GM18951 (cell line): ENCODE measurements around the gene LRCH1.

Experiments used
- POLR2A ChIP-seq: IDR thresholded peaks from 4 replicates; pipeline ENCODE4 v1.6.1; 2011; ENCODE audit warnings: mild to moderate bottlenecking; ENCODE audit not compliant: insufficient read length, insufficient read depth; ENCODE audit errors: extremely low read depth
- in situ Hi-C: fragments of 300-500 bp; cut with MboI; formaldehyde crosslinking; loops from one replicate; pipeline ENCODE4 v1.12.0; 2022; ENCODE audit warnings: low sequenced_read_pairs, mixed read lengths, inconsistent platforms; ENCODE audit not compliant: unreplicated experiment

Gene LRCH1

DNA sequence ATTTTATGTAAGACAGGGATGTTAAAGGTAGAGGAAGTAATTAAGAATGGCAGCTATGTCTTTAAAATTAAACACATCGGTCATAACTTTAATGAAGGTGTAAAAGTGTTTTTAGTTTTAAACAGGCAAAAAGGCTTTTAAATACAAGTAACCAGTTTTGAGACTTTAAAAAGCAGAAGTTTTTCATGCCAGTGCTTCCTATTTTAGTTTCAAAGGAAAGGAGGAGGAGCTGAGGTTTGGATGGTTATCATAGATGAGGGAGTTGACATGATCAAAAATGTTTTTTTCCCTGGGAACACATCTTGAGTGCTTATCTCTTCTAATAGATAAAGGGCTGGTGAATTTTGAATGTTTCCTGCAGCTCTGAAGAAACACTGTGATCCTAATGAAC is 42.9 kb downstream of the LRCH1 start:
- TF ChIP-seq POLR2A: no peak
- in situ Hi-C loops: no loop called here

DNA sequence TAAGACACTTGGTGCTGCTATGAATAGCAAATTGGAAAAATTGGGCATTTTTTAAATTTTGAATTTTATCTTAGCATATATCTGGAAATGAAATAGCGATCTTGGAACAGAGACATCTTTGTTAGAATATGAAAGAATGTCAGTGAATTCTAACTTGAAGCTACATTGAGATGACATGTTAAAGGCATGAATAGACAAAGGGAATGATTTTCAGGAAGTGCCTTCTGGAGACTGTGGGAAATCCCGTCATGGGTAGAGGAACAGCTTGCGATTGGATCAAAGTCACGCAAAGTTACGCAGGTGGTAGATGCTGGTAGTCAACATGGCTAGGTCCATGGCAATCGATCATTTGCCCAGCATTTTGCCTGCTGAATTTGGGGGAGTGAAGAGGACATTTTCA is 43.5 kb downstream of the LRCH1 start:
- TF ChIP-seq POLR2A: no peak
- in situ Hi-C loops: no loop called here

DNA sequence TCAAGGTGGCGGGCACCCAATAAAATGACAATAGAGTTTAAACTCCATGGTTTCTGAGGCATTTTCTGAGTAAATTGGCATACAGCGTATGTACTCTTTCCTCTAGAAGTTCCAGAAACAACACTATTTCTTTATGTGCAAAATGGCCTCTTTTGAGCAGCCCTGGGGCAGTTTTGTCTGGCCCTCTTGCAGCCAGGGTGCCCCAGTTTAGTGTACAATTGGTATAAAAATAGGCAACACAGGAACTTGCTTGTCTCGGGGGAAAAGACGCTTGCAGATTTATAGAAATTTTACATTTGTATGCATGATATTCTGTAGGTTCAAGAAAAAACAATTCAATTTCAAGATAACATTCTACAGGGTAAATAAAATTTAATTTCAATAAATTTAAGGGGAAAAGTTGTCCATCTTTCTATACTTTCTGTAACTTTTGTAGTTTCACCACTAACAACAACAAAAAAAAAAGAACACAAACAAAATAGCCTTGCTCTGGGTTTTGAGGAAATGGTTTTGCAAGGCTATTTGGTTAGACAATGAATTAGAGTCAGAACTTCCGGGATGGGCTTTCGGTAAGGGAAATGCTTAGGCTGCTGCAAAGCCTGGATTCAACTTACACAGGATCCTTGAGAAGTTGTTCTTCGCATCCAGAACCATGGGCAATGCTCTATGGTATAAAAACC is 45.3 kb downstream of the LRCH1 start:
- in situ Hi-C loops: no loop called here
- no peak for TF ChIP-seq POLR2A

DNA sequence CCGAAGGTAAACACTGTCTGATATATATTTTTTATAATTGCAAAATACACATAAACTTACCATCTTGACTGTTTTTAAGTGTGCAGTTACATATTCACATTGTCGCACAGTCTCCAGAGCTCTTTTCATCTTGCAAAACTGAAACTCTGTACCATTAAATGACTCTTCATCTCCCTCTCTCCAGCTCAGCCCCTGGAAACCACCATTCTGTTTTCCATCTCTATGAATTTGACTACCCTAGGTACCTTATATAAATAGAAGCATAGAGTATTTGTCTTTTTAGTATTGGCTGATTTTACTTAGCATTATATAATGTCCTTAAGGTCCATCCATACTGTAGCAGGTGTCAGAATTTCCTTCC is 45.8 kb downstream of the LRCH1 start:
- in situ Hi-C loops: no loop called here
- no peak for TF ChIP-seq POLR2A

DNA sequence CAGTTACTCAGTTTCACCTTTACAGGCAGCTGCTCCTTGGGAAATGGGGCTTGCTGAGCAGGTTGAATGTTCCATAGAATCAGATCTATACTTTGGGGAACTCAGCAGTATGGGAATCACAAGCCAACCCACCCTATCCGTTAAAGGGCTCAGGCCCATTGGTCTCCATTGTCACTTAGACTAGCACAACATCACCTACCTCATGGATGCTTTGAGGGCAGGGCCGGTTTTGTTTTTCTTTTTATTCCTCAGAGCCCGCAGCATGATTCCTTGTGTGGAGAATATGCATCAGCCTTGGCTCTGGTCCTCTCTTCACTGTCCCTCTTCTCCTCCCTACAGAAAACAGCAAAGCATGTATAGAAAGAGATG is 48.0 kb downstream of the LRCH1 start:
- in situ Hi-C loops: no loop called here
- no peak for TF ChIP-seq POLR2A

DNA sequence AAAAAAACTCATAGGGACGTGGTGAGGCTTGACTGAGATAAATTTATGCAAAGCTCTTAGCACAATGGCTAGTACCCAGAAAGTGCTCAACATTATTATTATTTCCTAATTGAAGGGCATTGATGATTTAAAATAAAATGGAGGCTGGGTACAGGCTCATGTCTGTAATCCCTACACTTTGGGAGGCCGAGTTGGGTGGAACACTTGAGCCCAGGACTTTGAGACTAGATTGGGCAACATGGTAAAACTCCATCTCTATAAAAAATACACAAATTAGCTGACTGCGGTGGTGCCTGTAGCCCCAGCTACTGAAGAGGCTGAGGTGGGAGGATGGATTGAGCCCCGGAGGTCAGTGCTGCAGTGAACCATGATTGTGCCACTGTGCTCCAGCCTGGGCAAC is 49.6 kb downstream of the LRCH1 start:
- in situ Hi-C loops: no loop called here
- no peak for TF ChIP-seq POLR2A

DNA sequence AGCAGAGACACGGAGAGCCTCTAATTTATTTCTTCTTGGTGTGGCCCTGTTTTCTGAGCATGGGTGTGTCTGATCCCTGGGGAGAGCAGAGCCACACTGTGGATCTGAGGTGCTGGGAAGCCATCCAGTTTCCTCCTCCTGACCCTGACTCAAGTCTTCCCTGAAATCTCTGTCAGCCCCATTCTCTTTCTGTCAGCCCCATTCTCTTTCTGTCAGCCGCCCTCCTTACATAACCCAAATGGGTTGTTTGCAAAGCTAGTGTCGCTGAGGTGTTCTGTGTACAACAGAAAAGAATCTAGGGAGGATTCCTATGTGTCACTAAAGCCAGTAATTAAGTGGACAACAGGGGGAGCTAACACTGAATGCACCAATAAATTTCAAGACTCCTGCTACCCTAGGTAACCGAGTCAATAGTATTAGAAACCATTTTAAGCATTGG is 50.2 kb downstream of the LRCH1 start:
- TF ChIP-seq POLR2A: no peak
- in situ Hi-C loops: no loop called here

DNA sequence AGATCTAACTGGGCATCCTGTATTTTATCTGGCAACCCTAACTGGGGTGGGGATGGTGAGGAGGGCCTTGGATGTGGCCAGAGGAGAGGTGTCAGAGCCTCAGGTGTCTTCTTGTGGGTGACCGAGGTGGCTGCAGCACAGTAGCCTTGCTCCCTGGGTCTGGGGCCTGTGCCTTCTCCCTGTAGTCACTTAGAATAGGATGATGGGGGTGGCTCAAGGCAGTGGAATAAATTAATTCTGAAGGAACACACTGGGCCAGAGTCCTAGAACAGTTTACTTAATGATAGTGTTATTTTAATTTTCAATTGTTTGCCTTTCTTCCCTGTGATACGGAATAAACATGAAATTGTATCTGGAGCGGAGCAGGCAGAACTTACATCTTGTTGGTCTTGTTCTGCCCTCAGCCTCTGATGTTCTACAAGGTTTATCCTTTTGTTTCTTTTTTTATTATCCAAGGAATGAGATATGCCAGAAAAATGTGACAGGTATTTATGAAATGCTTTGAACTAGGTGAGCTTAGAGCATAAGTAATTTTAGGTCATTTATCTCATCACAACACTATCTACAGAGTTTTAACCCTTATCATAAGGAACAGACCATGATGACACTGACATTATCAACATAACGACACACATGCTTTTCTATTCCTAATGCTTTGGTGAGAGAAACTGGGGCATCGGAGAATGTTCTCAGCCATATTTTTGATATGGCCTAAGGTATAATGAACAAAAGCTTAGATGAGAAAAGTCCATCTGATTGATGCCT is 51.4 kb downstream of the LRCH1 start:
- in situ Hi-C loops: no loop called here
- no peak for TF ChIP-seq POLR2A

DNA sequence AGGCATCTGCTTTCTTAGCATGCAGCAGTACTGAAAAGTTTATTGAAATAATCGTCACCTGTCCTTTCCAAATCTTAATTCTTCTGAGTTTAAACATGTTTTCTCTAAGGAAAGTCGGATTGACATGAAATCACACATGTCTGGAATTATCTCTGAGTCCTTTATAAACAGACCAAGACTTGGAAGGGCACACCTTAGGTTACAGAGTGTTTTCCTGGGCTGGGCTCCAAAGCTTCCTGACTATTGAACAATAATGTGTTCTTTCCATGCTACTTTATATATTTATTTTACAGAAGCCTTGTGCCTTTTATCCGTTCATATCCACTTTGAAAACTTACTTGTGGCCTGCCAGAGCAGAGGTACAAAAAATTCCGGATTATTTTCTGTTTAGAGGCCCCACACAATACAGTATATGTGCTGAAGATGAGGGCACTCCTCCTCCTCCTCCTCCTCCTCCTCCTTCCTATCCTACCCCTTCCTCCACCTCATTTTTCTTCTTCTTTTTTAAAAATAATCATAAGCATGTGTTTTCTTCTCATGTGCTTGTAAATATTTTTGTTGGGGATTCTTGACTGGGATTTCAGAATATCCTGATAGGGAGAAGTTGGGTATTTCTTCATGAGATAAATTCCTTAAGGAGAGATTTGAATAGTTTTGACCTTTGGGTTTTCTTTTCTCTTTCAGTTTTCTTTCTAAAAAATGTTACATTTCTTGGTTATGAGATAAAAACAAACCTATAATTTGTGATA is 52.3 kb downstream of the LRCH1 start:
- in situ Hi-C loops: no loop called here
- no peak for TF ChIP-seq POLR2A

DNA sequence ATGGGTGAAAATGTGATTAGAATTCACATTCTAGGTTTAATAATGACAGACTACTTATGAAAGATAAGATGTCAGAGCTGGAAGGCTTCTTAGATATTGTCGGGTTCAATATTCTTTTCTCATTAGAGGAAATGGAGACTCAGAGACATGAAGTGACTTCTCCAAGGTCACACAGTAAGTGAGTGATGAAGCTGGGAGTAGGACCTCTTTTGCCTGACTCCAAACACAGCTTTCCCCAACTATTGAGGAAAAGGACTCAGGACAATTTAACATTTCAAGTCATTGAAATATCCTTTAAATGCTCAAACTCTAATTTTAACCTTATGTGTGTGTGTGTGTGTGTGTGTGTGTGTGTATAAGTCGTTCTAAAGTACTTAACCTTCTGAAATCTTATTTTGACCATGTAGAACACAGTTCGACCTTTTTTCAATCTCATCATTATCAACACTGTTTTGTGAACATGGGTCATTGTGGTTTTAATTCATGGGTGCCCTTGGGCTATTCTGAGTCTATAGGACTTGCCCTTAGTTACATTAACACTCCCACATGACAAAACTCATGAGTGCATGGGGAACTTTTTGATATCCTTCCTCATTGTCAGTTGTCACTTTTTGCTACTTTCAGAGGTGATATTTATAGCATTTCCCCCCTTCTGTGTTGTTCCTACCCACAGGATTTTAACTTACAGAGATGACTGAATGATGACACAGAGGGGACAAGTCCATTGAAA is 53.0 kb downstream of the LRCH1 start:
- TF ChIP-seq POLR2A: no peak
- in situ Hi-C loops: no loop called here

DNA sequence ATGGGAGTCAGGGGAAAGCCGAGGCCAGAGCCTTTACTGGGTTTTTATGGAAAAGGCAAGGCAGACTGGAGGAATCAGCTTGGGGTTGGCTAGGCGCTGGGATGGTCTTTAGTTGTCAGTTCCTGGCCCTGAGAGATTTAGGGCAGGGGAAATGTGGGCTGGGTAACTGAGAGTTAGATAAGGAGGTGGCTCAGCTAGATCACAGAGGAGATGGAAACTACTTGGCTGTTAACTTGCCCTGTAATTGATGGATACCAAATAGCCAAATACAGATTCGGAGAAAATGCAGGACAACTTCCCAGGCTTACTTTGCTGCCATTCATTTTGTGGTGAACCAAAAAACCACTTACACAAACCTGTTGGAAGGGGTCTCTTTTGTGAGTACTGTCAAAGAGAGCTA is 54.0 kb downstream of the LRCH1 start:
- TF ChIP-seq POLR2A: no peak

DNA sequence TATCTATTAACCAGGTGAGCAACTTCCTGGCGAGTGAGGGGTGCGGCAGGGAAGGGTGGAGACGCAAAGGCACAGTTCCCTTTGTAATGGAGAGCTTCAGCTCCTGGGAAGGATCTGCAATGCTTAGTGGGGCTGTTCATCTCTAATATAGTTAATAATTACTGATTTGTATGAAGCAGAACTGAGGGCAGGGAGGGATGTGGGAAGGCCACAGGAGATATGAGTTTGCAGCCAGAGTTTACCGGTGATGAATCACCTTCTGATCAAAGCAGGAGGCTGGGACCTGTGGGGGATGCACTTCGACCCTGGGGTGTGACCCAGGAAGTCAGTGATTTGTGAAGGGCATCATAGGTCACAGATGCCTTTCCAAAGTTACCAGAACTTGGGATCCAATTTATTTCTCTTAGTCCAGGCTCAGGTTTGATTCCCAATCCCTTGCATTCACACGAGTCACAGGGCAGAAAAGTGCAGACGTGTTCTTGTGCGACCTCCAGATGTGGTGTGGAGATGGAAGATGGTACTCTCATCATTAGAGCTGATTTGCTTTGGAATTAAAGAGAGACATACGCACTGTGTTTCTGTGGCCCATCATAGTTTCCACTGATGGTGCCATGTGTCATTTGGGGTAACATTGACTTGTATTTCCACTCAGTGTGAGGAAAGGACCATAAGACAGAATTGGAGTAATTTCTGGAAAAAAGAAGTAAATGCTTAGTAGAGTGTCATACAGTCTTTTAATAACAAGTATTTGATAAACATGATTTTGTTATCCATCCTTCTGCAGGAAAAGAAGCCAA is 55.0 kb downstream of the LRCH1 start:
- in situ Hi-C loops: no loop called here
- no peak for TF ChIP-seq POLR2A

More for the DNA sequence above, 54.0 kb downstream of the LRCH1 start:
- in situ Hi-C loops: no loop called here

DNA sequence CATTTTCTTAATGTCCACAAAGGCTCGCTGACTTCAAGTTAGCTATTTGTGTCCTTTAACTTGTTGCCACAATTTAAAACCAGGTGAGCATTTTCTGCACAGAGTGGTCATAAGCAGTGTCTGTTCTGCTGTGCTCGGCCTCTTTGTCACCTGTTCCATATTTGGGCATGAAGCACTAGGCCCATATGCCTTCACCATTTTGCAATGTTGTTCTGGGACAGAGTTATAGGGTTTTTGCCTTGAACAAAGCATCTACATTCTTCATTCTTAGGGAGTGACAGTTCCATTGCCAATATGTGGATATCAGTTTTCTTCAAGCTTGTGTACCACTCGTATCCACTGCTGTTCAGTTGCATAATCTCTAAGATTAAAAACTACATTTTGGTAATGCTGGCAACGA is 56.1 kb downstream of the LRCH1 start:
- TF ChIP-seq POLR2A: no peak
- in situ Hi-C loops: no loop called here

DNA sequence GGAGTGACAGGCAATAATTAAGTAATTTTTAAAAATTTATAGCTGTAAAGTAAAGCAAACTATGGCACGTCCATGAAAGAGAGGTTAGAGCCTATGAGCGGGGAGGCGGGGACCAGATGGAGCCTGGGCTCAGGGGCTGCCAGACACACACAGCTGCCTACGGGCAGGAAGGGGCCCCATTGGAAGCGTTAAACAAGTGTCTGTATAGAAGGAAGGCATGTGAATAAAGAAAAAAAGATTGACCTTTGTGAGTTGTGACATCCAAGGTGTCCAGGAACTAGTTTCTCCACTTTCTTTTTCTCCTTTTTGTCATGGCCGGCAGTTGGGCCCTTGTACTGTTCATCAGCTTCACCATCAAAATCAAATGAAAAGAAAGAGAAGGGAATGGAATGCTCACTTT is 56.8 kb downstream of the LRCH1 start:
- in situ Hi-C loops: no loop called here

More for the DNA sequence above, 56.8 kb downstream of the LRCH1 start:
- TF ChIP-seq POLR2A: no peak
